GM23338 (cell line): ENCODE measurements around the gene PIK3C2A. TPM values are rescaled to one million over a fixed set of nuclear protein-coding genes. Genes with fewer than 3 reads are reported as not detected.
"Not testable (repeated sequence)": the region's sequence is repeated elsewhere in the genome, so short reads cannot be mapped to it uniquely, and the experiment has no call there.

ENCODE experiments used
- ATAC-seq: fragments of 200-7000 bp; cut with Tn5 transposase; 3 replicates; pipeline ENCODE4 v1.9.1; 2020
- DNase-seq: peaks from one replicate; pipeline ENCODE4 v3.0.0-alpha.2; 2015; ENCODE audit warnings: low spot score
- H2AFZ ChIP-seq: fragments of 200-600 bp; sonication (generic); 2 replicates; pipeline ENCODE4 v1.8.0; 2016; ENCODE audit warnings: antibody characterized with exemption, mild to moderate bottlenecking, moderate library complexity
- H3F3A ChIP-seq: fragments of 200-600 bp; sonication (generic); replicated peaks from 2 replicates; pipeline ENCODE4 v1.8.0; 2017; ENCODE audit warnings: antibody characterized with exemption, mixed run types, low read depth
- H3K27ac ChIP-seq: fragments of 200-600 bp; sonication (generic); 2 replicates; pipeline ENCODE4 v1.6.1; 2016; ENCODE audit warnings: low read depth
- H3K27me3 ChIP-seq: fragments of 200-600 bp; sonication (generic); 2 replicates; pipeline ENCODE4 v1.8.0; 2016; ENCODE audit warnings: mild to moderate bottlenecking, mixed run types, moderate library complexity; ENCODE audit not compliant: insufficient read depth
- H3K36me3 ChIP-seq: fragments of 200-600 bp; sonication (generic); 2 replicates; pipeline ENCODE4 v1.8.0; 2016; ENCODE audit warnings: mild to moderate bottlenecking; ENCODE audit not compliant: insufficient read depth
- H3K4me1 ChIP-seq: fragments of 200-600 bp; sonication (generic); 2 replicates; pipeline ENCODE4 v1.8.0; 2016; ENCODE audit warnings: mild to moderate bottlenecking, moderate library complexity; ENCODE audit not compliant: insufficient read depth
- H3K4me2 ChIP-seq: fragments of 200-600 bp; sonication (generic); 2 replicates; pipeline ENCODE4 v1.7.1; 2017; ENCODE audit warnings: mixed run types
- H3K4me3 ChIP-seq: fragments of 200-600 bp; sonication (generic); 2 replicates; pipeline ENCODE4 v1.6.1; 2016; ENCODE audit warnings: mixed run types
- H3K79me2 ChIP-seq: fragments of 200-600 bp; sonication (generic); replicated peaks from 2 replicates; pipeline ENCODE4 v1.8.0; 2017; ENCODE audit warnings: mild to moderate bottlenecking; ENCODE audit not compliant: insufficient read depth
- H3K9me2 ChIP-seq: fragments of 200-600 bp; sonication (generic); 2 replicates; pipeline ENCODE4 v1.8.0; 2017; ENCODE audit not compliant: insufficient read depth
- H4K20me1 ChIP-seq: fragments of 200-600 bp; sonication (generic); replicated peaks from 2 replicates; pipeline ENCODE4 v1.8.0; 2017; ENCODE audit warnings: mild to moderate bottlenecking; ENCODE audit not compliant: insufficient read depth
- H3K27ac Mint-ChIP-seq: 2 replicates; pipeline ENCODE4 v1.8.0; 2020; ENCODE audit warnings: inconsistent platforms, mild to moderate bottlenecking, moderate library complexity, mixed read lengths
- H3K27me3 Mint-ChIP-seq: 3 replicates; pipeline ENCODE4 v1.8.0; 2022; ENCODE audit warnings: low read depth, mild to moderate bottlenecking, moderate library complexity, mixed read lengths, inconsistent platforms; ENCODE audit not compliant: insufficient read depth, poor library complexity
- H3K36me3 Mint-ChIP-seq: 3 replicates; pipeline ENCODE4 v1.8.0; 2021; ENCODE audit warnings: low read depth, mild to moderate bottlenecking, inconsistent platforms, moderate library complexity, mixed read lengths
- H3K4me1 Mint-ChIP-seq: 3 replicates; pipeline ENCODE4 v1.8.0; 2020; ENCODE audit warnings: mild to moderate bottlenecking, inconsistent platforms, mixed read lengths
- H3K4me3 Mint-ChIP-seq: 3 replicates; pipeline ENCODE4 v1.8.0; 2021; ENCODE audit warnings: moderate library complexity, mild to moderate bottlenecking, inconsistent platforms, mixed read lengths
- H3K9me3 Mint-ChIP-seq: 3 replicates; pipeline ENCODE4 v1.8.0; 2020; ENCODE audit warnings: moderate library complexity, mild to moderate bottlenecking, inconsistent platforms, mixed read lengths
- EZH2 ChIP-seq: fragments of 200-600 bp; sonication (generic); IDR thresholded peaks from one replicate; pipeline ENCODE4 v1.8.0; 2017; ENCODE audit warnings: antibody characterized with exemption, mild to moderate bottlenecking, low read depth; ENCODE audit not compliant: unreplicated experiment
- EZH2phosphoT487 ChIP-seq: fragments of 200-600 bp; sonication (generic); IDR thresholded peaks from one replicate; pipeline ENCODE4 v1.8.1; 2018; ENCODE audit warnings: antibody characterized with exemption; ENCODE audit not compliant: unreplicated experiment
- STAT1 ChIP-seq: IDR thresholded peaks from one replicate; pipeline ENCODE4 v1.6.1; 2016; ENCODE audit warnings: antibody characterized with exemption; ENCODE audit not compliant: unreplicated experiment
- ZNF331 ChIP-seq: fragments of 250-450 bp; sonication (Bioruptor Pico); IDR thresholded peaks from 2 replicates; pipeline ENCODE4 v1.5.0; 2020; ENCODE audit warnings: low read depth, mild to moderate bottlenecking, moderate library complexity
- polyA plus RNA-seq: library from polyadenylated mRNA; unstranded; fragments of >200 nt; fragmentation: Nextera tagmentation; extraction: Ambion mirVana; gene quantifications from 2 replicates; pipeline ENCODE4 v1.2.1, GENCODE V29; 2016
- total RNA-seq: library from RNA; depleted of rRNA; stranded (reverse); fragments of >200 nt; shearing (Covaris generic); gene quantifications from 2 replicates; pipeline ENCODE4 v1.2.3, GENCODE V29; 2014
- TF ChIP-seq, protein P1 (sequence below), 2 experiments: fragments of 200-600 bp in 1 of 2; sonication (generic) in 1 of 2; conservative IDR thresholded peaks; 2 replicates each; pipeline versions ENCODE4 v1.5.1 to v1.6.1; 2016 to 2017; ENCODE audit warnings: antibody characterized with exemption in 2 of 2, low read depth in 2 of 2, mild to moderate bottlenecking in 2 of 2, moderate library complexity in 1 of 2
- TF ChIP-seq, protein P2 (sequence below): fragments of 250-450 bp; sonication (Bioruptor Pico); IDR thresholded peaks from 2 replicates; pipeline ENCODE4 v1.5.0; 2020; ENCODE audit warnings: mild to moderate bottlenecking, moderate library complexity

The PIK3C2A gene
- total and polyA plus RNA-seq, 2 experiments from 2014 or later = 45.8 to 123 TPM

DNA sequence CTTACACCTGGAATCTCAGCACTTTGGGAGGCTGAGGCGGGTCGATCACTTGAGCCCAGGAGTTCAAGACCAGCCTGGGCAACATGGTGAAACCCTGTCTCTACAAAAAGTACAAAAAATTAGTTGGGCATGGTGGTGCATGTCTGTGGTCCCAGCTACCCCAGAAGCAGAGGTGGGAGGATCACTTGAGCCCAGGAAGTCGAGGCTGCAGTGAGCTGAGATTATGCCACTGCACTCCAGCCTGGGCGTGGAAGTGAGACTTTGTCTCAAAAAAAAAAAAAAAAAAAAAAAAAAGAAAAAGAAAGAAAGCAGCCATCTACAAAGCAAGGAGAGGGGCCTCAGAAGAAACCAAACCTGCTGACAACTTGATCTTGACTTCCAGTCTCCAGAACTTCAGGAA, 32.1 kb upstream of the PIK3C2A start:
- not testable (repeated sequence) for H3K36me3 Mint-ChIP-seq, H3K4me3 Mint-ChIP-seq, H3K27ac ChIP-seq, H3K27ac Mint-ChIP-seq, H3K9me2 ChIP-seq, H3K9me3 Mint-ChIP-seq, ATAC-seq, H4K20me1 ChIP-seq, DNase-seq, H3K4me3 ChIP-seq, H3K79me2 ChIP-seq, H3K27me3 ChIP-seq, H3F3A ChIP-seq, H3K4me1 Mint-ChIP-seq, H3K36me3 ChIP-seq, H3K4me1 ChIP-seq, H3K4me2 ChIP-seq, H3K27me3 Mint-ChIP-seq, H2AFZ ChIP-seq

DNA sequence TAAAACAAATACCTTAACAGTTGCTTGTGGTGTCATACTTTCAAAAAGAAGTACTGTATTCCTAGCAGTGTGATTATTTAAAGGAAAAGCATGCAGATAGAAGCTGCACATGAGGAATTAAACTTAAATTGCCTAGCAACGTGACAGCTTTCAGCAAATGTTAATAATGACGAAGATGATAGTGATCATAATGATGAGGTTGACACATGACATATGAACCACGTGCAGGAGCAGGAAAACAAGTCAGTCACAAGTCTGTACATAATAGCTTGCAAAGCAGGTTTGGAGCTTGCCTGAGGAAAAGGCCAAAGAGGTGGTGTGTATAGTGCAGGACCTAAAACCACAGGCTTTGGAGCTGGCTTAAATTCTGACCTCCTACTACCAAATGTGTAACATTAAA, 30.6 kb upstream of the PIK3C2A start:
- no peaks in the 10 kb centered on the region for H3K36me3 Mint-ChIP-seq
- no peak overlapping the region for H3K4me3 Mint-ChIP-seq
- Histone ChIP-seq H3K36me3 (no peaks in the 10 kb centered on the region), H3K27me3 (no peaks in the 10 kb centered on the region), H3K79me2 (no peaks in the 10 kb centered on the region), H3K4me3 (no peak overlapping the region), H3K4me1 (no peaks in the 10 kb centered on the region), H3K9me2 (no peaks in the 10 kb centered on the region), H3K4me2 (no peak overlapping the region), H3F3A (no peaks in the 10 kb centered on the region), H3K27ac (no peak overlapping the region), H2AFZ (no peak overlapping the region), H4K20me1 (no peaks in the 10 kb centered on the region)
- H3K9me3 Mint-ChIP-seq = no peaks in the 10 kb centered on the region
- DNase-seq (no peak), ATAC-seq (no peak)
- H3K27ac Mint-ChIP-seq = no peak overlapping the region
- H3K27me3 Mint-ChIP-seq = peaks cover 2% of the 10 kb centered on the region
- TF ChIP-seq ZNF331 (CRISPR knock-in tag) = no peak
- TF ChIP-seq EZH2phosphoT487 = no peak
- TF ChIP-seq, protein P1, sequence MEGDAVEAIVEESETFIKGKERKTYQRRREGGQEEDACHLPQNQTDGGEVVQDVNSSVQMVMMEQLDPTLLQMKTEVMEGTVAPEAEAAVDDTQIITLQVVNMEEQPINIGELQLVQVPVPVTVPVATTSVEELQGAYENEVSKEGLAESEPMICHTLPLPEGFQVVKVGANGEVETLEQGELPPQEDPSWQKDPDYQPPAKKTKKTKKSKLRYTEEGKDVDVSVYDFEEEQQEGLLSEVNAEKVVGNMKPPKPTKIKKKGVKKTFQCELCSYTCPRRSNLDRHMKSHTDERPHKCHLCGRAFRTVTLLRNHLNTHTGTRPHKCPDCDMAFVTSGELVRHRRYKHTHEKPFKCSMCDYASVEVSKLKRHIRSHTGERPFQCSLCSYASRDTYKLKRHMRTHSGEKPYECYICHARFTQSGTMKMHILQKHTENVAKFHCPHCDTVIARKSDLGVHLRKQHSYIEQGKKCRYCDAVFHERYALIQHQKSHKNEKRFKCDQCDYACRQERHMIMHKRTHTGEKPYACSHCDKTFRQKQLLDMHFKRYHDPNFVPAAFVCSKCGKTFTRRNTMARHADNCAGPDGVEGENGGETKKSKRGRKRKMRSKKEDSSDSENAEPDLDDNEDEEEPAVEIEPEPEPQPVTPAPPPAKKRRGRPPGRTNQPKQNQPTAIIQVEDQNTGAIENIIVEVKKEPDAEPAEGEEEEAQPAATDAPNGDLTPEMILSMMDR (conservative IDR thresholded peaks at IDR 0.05; ENCODE audit: low read depth in 2 of 2) = no peak
- no peak for TF ChIP-seq STAT1
- TF ChIP-seq EZH2 = no peak
- TF ChIP-seq, protein P2, sequence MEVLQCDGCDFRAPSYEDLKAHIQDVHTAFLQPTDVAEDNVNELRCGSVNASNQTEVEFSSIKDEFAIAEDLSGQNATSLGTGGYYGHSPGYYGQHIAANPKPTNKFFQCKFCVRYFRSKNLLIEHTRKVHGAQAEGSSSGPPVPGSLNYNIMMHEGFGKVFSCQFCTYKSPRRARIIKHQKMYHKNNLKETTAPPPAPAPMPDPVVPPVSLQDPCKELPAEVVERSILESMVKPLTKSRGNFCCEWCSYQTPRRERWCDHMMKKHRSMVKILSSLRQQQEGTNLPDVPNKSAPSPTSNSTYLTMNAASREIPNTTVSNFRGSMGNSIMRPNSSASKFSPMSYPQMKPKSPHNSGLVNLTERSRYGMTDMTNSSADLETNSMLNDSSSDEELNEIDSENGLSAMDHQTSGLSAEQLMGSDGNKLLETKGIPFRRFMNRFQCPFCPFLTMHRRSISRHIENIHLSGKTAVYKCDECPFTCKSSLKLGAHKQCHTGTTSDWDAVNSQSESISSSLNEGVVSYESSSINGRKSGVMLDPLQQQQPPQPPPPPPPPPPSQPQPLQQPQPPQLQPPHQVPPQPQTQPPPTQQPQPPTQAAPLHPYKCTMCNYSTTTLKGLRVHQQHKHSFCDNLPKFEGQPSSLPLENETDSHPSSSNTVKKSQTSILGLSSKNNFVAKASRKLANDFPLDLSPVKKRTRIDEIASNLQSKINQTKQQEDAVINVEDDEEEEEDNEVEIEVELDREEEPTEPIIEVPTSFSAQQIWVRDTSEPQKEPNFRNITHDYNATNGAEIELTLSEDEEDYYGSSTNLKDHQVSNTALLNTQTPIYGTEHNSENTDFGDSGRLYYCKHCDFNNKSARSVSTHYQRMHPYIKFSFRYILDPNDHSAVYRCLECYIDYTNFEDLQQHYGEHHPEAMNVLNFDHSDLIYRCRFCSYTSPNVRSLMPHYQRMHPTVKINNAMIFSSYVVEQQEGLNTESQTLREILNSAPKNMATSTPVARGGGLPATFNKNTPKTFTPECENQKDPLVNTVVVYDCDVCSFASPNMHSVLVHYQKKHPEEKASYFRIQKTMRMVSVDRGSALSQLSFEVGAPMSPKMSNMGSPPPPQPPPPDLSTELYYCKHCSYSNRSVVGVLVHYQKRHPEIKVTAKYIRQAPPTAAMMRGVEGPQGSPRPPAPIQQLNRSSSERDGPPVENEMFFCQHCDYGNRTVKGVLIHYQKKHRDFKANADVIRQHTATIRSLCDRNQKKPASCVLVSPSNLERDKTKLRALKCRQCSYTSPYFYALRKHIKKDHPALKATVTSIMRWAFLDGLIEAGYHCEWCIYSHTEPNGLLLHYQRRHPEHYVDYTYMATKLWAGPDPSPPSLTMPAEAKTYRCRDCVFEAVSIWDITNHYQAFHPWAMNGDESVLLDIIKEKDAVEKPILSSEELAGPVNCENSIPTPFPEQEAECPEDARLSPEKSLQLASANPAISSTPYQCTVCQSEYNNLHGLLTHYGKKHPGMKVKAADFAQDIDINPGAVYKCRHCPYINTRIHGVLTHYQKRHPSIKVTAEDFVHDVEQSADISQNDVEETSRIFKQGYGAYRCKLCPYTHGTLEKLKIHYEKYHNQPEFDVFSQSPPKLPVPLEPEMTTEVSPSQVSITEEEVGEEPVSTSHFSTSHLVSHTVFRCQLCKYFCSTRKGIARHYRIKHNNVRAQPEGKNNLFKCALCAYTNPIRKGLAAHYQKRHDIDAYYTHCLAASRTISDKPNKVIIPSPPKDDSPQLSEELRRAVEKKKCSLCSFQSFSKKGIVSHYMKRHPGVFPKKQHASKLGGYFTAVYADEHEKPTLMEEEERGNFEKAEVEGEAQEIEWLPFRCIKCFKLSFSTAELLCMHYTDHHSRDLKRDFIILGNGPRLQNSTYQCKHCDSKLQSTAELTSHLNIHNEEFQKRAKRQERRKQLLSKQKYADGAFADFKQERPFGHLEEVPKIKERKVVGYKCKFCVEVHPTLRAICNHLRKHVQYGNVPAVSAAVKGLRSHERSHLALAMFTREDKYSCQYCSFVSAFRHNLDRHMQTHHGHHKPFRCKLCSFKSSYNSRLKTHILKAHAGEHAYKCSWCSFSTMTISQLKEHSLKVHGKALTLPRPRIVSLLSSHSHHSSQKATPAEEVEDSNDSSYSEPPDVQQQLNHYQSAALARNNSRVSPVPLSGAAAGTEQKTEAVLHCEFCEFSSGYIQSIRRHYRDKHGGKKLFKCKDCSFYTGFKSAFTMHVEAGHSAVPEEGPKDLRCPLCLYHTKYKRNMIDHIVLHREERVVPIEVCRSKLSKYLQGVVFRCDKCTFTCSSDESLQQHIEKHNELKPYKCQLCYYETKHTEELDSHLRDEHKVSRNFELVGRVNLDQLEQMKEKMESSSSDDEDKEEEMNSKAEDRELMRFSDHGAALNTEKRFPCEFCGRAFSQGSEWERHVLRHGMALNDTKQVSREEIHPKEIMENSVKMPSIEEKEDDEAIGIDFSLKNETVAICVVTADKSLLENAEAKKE (CRISPR knock-in tag) = no peak
- H3K4me1 Mint-ChIP-seq = no peaks in the 10 kb centered on the region
